ENCODE data around the gene HES4. TPM values are rescaled to one million over a fixed set of nuclear protein-coding genes. Genes with fewer than 3 reads are reported as not detected.

HES4 gene
- polyA plus RNA-seq, 1 of the 3 experiments (the other 2 are of a cell fraction) = 4.7 TPM

- H3K4me3 ChIP-seq (ENCODE audit: low read depth in 2 of 2, low read length in 1 of 2) = peak overlapping the region in 1 of 2 experiments; percentile 32; a peak in 1 of 4 replicates
- H4K20me1 ChIP-seq (ENCODE audit: insufficient read depth) = no peaks in the 10 kb centered on the region
- peaks cover 0 to 9% of the 10 kb centered on the region in 2 experiments; a peak in 1 of 4 replicates for H3K4me1 ChIP-seq (ENCODE audit: control insufficient read depth in 1 of 2, insufficient read depth in 2 of 2, low read depth in 1 of 2, low read length in 1 of 2)
- no peak for DNase-seq
- TF ChIP-seq GATA2 (CRISPR knock-in tag; IDR thresholded peaks at IDR 0.05) (no peak), RCOR1 (IDR thresholded peaks at IDR 0.05; ENCODE audit: low read length) (no peak), MAX (IDR thresholded peaks at IDR 0.05; ENCODE audit: low read depth) (no peak), TCF12 (IDR thresholded peaks at IDR 0.05) (no peak), POLR2AphosphoS5 (IDR thresholded peaks at IDR 0.05; ENCODE audit: low read depth, low read length) (no peak), IRF3 (IDR thresholded peaks at IDR 0.05; ENCODE audit: low read depth, low read length) (no peak), ZBTB33 (IDR thresholded peaks at IDR 0.05; ENCODE audit: borderline replicate concordance, low read depth) (no peak), NFIC (IDR thresholded peaks at IDR 0.05; ENCODE audit: borderline replicate concordance) (no peak), FOXJ3 (CRISPR knock-in tag; IDR thresholded peaks at IDR 0.05) (no peak), MEF2A (IDR thresholded peaks at IDR 0.05; ENCODE audit: borderline replicate concordance, low read depth) (no peak)
- no peak overlapping the region for H3K27ac ChIP-seq (ENCODE audit: low read depth in 2 of 2, low read length in 1 of 2)
- peaks cover 30% of the 10 kb centered on the region; the same call in 1 of the 2 replicates for H3K27me3 ChIP-seq (ENCODE audit: insufficient read depth)
- CTCF ChIA-PET = interaction anchor here (0.6 to 9.1 kb wide), 37 partner anchors 8 to 364 kb away, joined by 3 to 246 read pairs (median 4); partner anchors contain the start of genes AGRN, HES4, ISG15 and KLHL17
- no peaks in the 10 kb centered on the region for H3F3A ChIP-seq (replicated peaks; ENCODE audit: insufficient read depth)
- H3K9me2 ChIP-seq = no peaks in the 10 kb centered on the region
- no peaks in the 10 kb centered on the region for H3K79me2 ChIP-seq (ENCODE audit: insufficient read depth)
- H3K4me2 ChIP-seq = peak overlapping the region; percentile 63; the same call in 1 of the 2 replicates
- WGBS (ENCODE audit: low lambda C conversion rate) = 40% methylated on average over 11 of the region's 12 CpGs
- no peak overlapping the region for H3K9ac ChIP-seq
- no peaks in the 10 kb centered on the region for H3K36me3 ChIP-seq (replicated peaks in 1 of 2; ENCODE audit: control insufficient read depth in 1 of 2, insufficient read depth in 2 of 2, low read length in 1 of 2)
- POLR2A ChIA-PET = no interaction called here
- H2AFZ ChIP-seq (ENCODE audit: low read depth) = no peak overlapping the region
- H3K9me3 ChIP-seq = no peaks in the 10 kb centered on the region
Measured at GRCh38 chr1:984476-984814, 15.5 kb downstream of the HES4 start.

GRCh38 chr1:983798-984475 is 16.0 kb downstream of the HES4 start:
- ChIA-PET POLR2A (no interaction called here), CTCF (interaction anchor here (0.6 to 9.1 kb wide), 39 partner anchors 8 to 364 kb away, joined by 3 to 246 read pairs (median 4); partner anchors contain the start of genes AGRN, HES4, ISG15 and KLHL17)
- Histone ChIP-seq H3K36me3 (replicated peaks in 1 of 2; ENCODE audit: control insufficient read depth in 1 of 2, insufficient read depth in 2 of 2, low read length in 1 of 2) (no peaks in the 10 kb centered on the region), H2AFZ (ENCODE audit: low read depth) (no peak overlapping the region), H3F3A (replicated peaks; ENCODE audit: insufficient read depth) (no peaks in the 10 kb centered on the region), H3K9ac (no peak overlapping the region), H3K9me2 (no peaks in the 10 kb centered on the region), H3K4me1 (ENCODE audit: control insufficient read depth in 1 of 2, insufficient read depth in 2 of 2, low read depth in 1 of 2, low read length in 1 of 2) (peaks cover 0 to 9% of the 10 kb centered on the region in 2 experiments; a peak in 1 of 4 replicates), H3K27me3 (ENCODE audit: insufficient read depth) (peaks cover 30% of the 10 kb centered on the region; the same call in 1 of the 2 replicates), H4K20me1 (ENCODE audit: insufficient read depth) (no peaks in the 10 kb centered on the region), H3K79me2 (ENCODE audit: insufficient read depth) (no peaks in the 10 kb centered on the region), H3K4me2 (peak overlapping the region; percentile 63; the same call in 1 of the 2 replicates), H3K27ac (ENCODE audit: low read depth in 2 of 2, low read length in 1 of 2) (no peak overlapping the region), H3K4me3 (ENCODE audit: low read depth in 2 of 2, low read length in 1 of 2) (peak overlapping the region in 1 of 2 experiments; percentile 32; a peak in 1 of 4 replicates), H3K9me3 (no peaks in the 10 kb centered on the region)
- TF ChIP-seq SMC3 (IDR thresholded peaks at IDR 0.05; ENCODE audit: low read depth, low read length) (peak; percentile 56), TAF1 (IDR thresholded peaks at IDR 0.05; ENCODE audit: borderline replicate concordance, low read depth, low read length) (no peak), RAD21 (IDR thresholded peaks at IDR 0.05; ENCODE audit: low read length) (peak; percentile 71), CTCF (IDR thresholded peaks at IDR 0.05) (peak; percentile 76)
- peak; percentile 92 for DNase-seq
- WGBS (ENCODE audit: low lambda C conversion rate) = 12% methylated on average over 5 of the region's 29 CpGs
